Esophagus (tissue), 2 donors: ENCODE measurements around the gene ZCCHC24. TPM values are rescaled to one million over a fixed set of nuclear protein-coding genes. Genes with fewer than 3 reads are reported as not detected.
A peak's percentile ranks its signal among the peaks of the same experiment; 100 is the strongest.
"Not testable (repeated sequence)": the region's sequence is repeated elsewhere in the genome, so short reads cannot be mapped to it uniquely, and the experiment has no call there.

ENCODE experiments used
- H3K27ac ChIP-seq, 2 donors: one replicate each; pipeline ENCODE4 v1.5.1; 2013; ENCODE audit warnings: low read depth in 2 of 2, mild to moderate bottlenecking in 2 of 2, inconsistent platforms in 1 of 2, low read length in 1 of 2, moderate library complexity in 1 of 2
- H3K27me3 ChIP-seq, 2 donors: one replicate each; pipeline ENCODE4 v1.6.1; 2013; ENCODE audit warnings: low read length in 2 of 2, control low read depth in 1 of 2, mild to moderate bottlenecking in 1 of 2; ENCODE audit not compliant: insufficient read depth in 2 of 2, control insufficient read depth in 1 of 2
- H3K36me3 ChIP-seq, 2 donors: one replicate each; pipeline ENCODE4 v1.6.1; 2013; ENCODE audit warnings: low read length in 1 of 2; ENCODE audit not compliant: control insufficient read depth in 2 of 2, insufficient read depth in 2 of 2
- H3K4me1 ChIP-seq, 2 donors: one replicate each; pipeline ENCODE4 v1.6.1; 2013; ENCODE audit warnings: low read length in 1 of 2; ENCODE audit not compliant: control insufficient read depth in 2 of 2, insufficient read depth in 2 of 2
- H3K4me3 ChIP-seq, 2 donors: one replicate each; pipeline ENCODE4 v1.5.1; 2013; ENCODE audit warnings: low read length in 2 of 2, mild to moderate bottlenecking in 2 of 2, low read depth in 1 of 2, moderate library complexity in 1 of 2
- H3K9me3 ChIP-seq, 2 donors: one replicate each; pipeline ENCODE4 v1.6.1; 2013; ENCODE audit warnings: mild to moderate bottlenecking in 2 of 2, low read depth in 1 of 2, low read length in 1 of 2, moderate library complexity in 1 of 2; ENCODE audit not compliant: control insufficient read depth in 2 of 2, insufficient read depth in 1 of 2
- WGBS, 2 donors: extraction: QIAGEN DNeasy Blood & Tissue Kit; methylation state at CpG; one replicate each; pipeline ENCODE4 v1.1.7; 2013; 5-methylcytosine and 5-hydroxymethylcytosine counted together
- polyA plus RNA-seq, 2 donors: library from polyadenylated mRNA; stranded (reverse); fragments of 200-250 nt; gene quantifications; one replicate each; pipeline ENCODE4 v1.2.3, GENCODE V29; 2013
- donor health status: healthy with polysubstance abuse.
- donor health status: Bipolar disorder and iron deficiency.

The ZCCHC24 gene
- polyA plus RNA-seq, 2 donors: 3.3 to 6.5 TPM

DNA sequence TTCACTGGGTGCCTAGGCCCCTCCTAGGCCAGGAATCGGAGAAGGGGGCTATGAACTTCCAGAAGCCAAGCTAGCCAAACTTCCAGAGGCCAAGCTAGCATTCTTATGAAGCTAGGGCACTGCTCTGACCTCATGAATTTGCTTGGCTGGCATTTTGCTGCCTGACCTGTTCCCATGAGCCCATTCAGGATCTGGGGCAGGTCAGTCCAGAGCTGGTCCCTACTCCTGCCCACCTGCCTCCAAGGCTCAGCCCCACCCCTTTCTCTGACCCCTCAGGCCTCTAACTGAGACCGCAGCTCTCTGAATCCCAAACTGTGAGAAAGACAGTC lies 99.4 kb downstream of the ZCCHC24 start:
- Histone ChIP-seq H3K4me3 (no peak overlapping the region), H3K27me3 (no peaks in the 10 kb centered on the region), H3K9me3 (no peaks in the 10 kb centered on the region), H3K4me1 (peaks cover 16 to 39% of the 10 kb centered on the region in 2 donors), H3K36me3 (peaks cover 5 to 22% of the 10 kb centered on the region in 2 donors), H3K27ac (no peak overlapping the region)
- 94 to 97% methylated on average over 2 of the region's 2 CpGs for WGBS, 2 donors

- Histone ChIP-seq H3K9me3 (no peaks in the 10 kb centered on the region), H3K27ac (peak overlapping the region; percentile 43 to 78), H3K4me3 (no peak overlapping the region), H3K27me3 (no peaks in the 10 kb centered on the region), H3K4me1 (peaks cover 11 to 39% of the 10 kb centered on the region in 2 donors), H3K36me3 (peaks cover 0 to 16% of the 10 kb centered on the region in 2 donors)
- 83 to 91% methylated on average over 5 of the region's 5 CpGs for WGBS, 2 donors
These were observed 100.0 kb downstream of the ZCCHC24 start for GRCh38 chr10:79345241-79346011.

- Histone ChIP-seq H3K9me3 (no peaks in the 10 kb centered on the region), H3K27me3 (no peaks in the 10 kb centered on the region), H3K4me1 (peaks cover 9 to 32% of the 10 kb centered on the region in 2 donors), H3K27ac (peak overlapping the region; percentile 43 to 78), H3K4me3 (no peak overlapping the region), H3K36me3 (peaks cover 0 to 8% of the 10 kb centered on the region in 2 donors)
- WGBS, 2 donors: 58 to 63% methylated on average over 3 of the region's 3 CpGs
These were observed 100.8 kb downstream of the ZCCHC24 start for GRCh38 chr10:79344502-79345195.

GRCh38 chr10:79342811-79343561 lies 102.4 kb downstream of the ZCCHC24 start:
- H3K27me3 ChIP-seq: no peaks in the 10 kb centered on the region
- H3K36me3 ChIP-seq: no peaks in the 10 kb centered on the region
- peak overlapping the region; percentile 22 to 79 for H3K27ac ChIP-seq
- peaks cover 3 to 19% of the 10 kb centered on the region in 2 donors for H3K4me1 ChIP-seq
- WGBS, 2 donors: 71 to 73% methylated on average over 10 of the region's 10 CpGs
- no peaks in the 10 kb centered on the region for H3K9me3 ChIP-seq
- H3K4me3 ChIP-seq: no peak overlapping the region

GRCh38 chr10:79342295-79342761 lies 103.1 kb downstream of the ZCCHC24 start:
- no peaks in the 10 kb centered on the region for H3K36me3 ChIP-seq
- peaks cover 3 to 16% of the 10 kb centered on the region in 2 donors for H3K4me1 ChIP-seq
- peak overlapping the region; percentile 22 to 79 for H3K27ac ChIP-seq
- no peaks in the 10 kb centered on the region for H3K27me3 ChIP-seq
- no peaks in the 10 kb centered on the region for H3K9me3 ChIP-seq
- 84 to 87% methylated on average over 5 of the region's 5 CpGs for WGBS, 2 donors
- H3K4me3 ChIP-seq: no peak overlapping the region

DNA sequence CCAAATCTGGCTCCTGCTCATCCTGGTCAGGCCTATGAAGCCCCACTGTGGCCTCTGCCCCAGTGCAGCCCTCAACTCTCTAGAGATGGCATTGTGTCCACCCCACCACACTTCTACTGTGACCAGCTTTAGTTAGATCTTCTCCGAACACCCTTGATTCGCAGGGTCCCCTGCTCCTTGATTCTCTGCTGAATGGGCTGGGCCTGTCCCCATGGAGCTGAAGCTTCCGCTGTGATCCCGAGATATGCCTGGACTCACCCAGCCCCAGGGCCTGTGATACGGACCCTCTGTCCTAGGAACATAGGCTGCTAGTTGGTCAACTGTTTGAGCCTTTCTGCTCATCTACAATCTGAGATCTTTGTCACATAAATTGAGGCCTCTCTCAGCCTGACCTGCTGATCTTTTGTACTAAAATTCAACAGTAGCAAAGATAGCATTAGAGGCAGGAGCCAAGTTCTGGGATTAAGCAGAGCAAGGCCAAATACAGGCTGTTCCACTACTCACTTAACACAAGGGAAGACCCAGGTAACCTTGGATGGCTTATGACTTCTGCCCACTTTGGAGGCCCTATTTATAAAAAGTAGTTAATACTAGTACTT lies 104.7 kb downstream of the ZCCHC24 start:
- 95 to 96% methylated on average over 5 of the region's 5 CpGs for WGBS, 2 donors
- H3K27ac ChIP-seq: peak overlapping the region in 1 of 2 donors; percentile 33
- no peak overlapping the region for H3K4me3 ChIP-seq
- no peaks in the 10 kb centered on the region for H3K9me3 ChIP-seq
- no peaks in the 10 kb centered on the region for H3K36me3 ChIP-seq
- no peaks in the 10 kb centered on the region for H3K27me3 ChIP-seq
- H3K4me1 ChIP-seq: peaks cover 2 to 16% of the 10 kb centered on the region in 2 donors

- WGBS, 2 donors: 72 to 74% methylated on average over 3 of the region's 3 CpGs
- Histone ChIP-seq H3K27me3 (no peaks in the 10 kb centered on the region), H3K9me3 (no peaks in the 10 kb centered on the region), H3K4me3 (no peak overlapping the region), H3K4me1 (peaks cover 0 to 14% of the 10 kb centered on the region in 2 donors), H3K27ac (peak overlapping the region in 1 of 2 donors; percentile 24), H3K36me3 (no peaks in the 10 kb centered on the region)
These were observed 106.2 kb downstream of the ZCCHC24 start for GRCh38 chr10:79339266-79339665.

GRCh38 chr10:79337783-79338469 lies 107.5 kb downstream of the ZCCHC24 start:
- H3K4me1 ChIP-seq, H3K27ac ChIP-seq, H3K4me3 ChIP-seq, H3K9me3 ChIP-seq, H3K27me3 ChIP-seq, H3K36me3 ChIP-seq: not testable (repeated sequence)
- 96 to 100% methylated on average over 7 of the region's 11 CpGs for WGBS, 2 donors

DNA sequence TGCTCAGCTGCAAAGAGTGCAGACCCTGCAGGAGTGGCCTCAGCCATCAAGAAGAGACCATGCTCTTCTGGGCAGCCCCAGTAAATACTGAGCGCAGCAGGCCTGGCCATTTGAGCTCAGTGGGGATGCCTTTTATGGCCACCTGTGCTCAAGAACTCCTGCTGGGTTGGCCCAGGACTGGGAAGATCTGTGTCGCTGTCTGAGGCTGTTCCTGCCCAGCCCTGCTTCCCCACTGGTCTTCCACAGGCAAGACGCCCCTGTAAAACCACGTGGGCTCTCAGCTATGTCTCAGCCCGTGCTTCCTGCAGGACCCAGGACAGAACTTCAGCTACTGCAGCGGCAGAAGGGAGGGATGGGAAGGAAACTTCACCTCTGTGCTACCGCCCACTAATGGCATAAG lies 108.7 kb downstream of the ZCCHC24 start:
- H3K36me3 ChIP-seq: no peaks in the 10 kb centered on the region
- H3K9me3 ChIP-seq: no peaks in the 10 kb centered on the region
- H3K4me1 ChIP-seq: no peaks in the 10 kb centered on the region
- H3K27me3 ChIP-seq: no peaks in the 10 kb centered on the region
- H3K4me3 ChIP-seq: no peak overlapping the region
- H3K27ac ChIP-seq: no peak overlapping the region
- 77 to 81% methylated on average over 7 of the region's 7 CpGs for WGBS, 2 donors
